ENCODE data around the gene MVD. TPM values are rescaled to one million over a fixed set of nuclear protein-coding genes. Genes with fewer than 3 reads are reported as not detected.

Gene MVD
- total RNA-seq (2022; extraction: Qiagen RNA extraction; ENCODE audit: low read depth): 18.7 to 24.5 TPM (median 21.0 TPM) in 5 replicates

GRCh38 chr16:88662843-88663606 lies at the start of gene MVD:
Gene MVD (minus strand): TSS chr16:88663091. CDS start chr16:88663080, 11 bp downstream.

GRCh38 chr16:88706229-88706964 lies 43.5 kb upstream of the MVD start, which contains the start of the genes CTU2 and RNF166:
Gene CTU2 (plus strand): TSS chr16:88706503. CDS start chr16:88706531, 28 bp downstream.
Gene RNF166 (minus strand): TSS chr16:88706408. CDS start chr16:88706325, 83 bp downstream.

GRCh38 chr16:88686439-88687253 lies 23.8 kb upstream of the MVD start, which contains the start of gene SNAI3:
Gene SNAI3 (minus strand): TSS chr16:88686507. CDS start chr16:88686406, 101 bp downstream.

GRCh38 chr16:88650749-88651275 lies 12.1 kb downstream of the MVD start, which contains the start of gene CYBA:
Gene CYBA (minus strand): TSS chr16:88651053. CDS start chr16:88651013, 40 bp downstream.

GRCh38 chr16:88638323-88639230 lies 24.3 kb downstream of the MVD start, which contains the start of gene IL17C:
Gene IL17C (plus strand): TSS chr16:88638572. CDS start chr16:88638642, 70 bp downstream.

Other genes starting within 250 kb of the MVD start
- 5.0 to 9.3 TPM (median 8.8 TPM) in 5 replicates for gene ZFPM1, start 209.8 kb downstream of the MVD start, total RNA-seq (2022; extraction: Qiagen RNA extraction; ENCODE audit: low read depth)
- 46.1 to 59.8 TPM (median 53.6 TPM) in 5 replicates for gene ZC3H18, start 92.7 kb downstream of the MVD start, total RNA-seq (2022; extraction: Qiagen RNA extraction; ENCODE audit: low read depth)
- gene IL17C, start 24.5 kb downstream of the MVD start, total RNA-seq (2022; extraction: Qiagen RNA extraction; ENCODE audit: low read depth): not detected in 5 replicates
- gene CYBA, start 12.0 kb downstream of the MVD start, total RNA-seq (2022; extraction: Qiagen RNA extraction; ENCODE audit: low read depth): 238 to 286 TPM (median 248 TPM) in 5 replicates
- 0.11 to 0.26 TPM (median 0.15 TPM) in 5 replicates for gene SNAI3, start 23.4 kb upstream of the MVD start, total RNA-seq (2022; extraction: Qiagen RNA extraction; ENCODE audit: low read depth)
- gene RNF166, start 43.3 kb upstream of the MVD start, total RNA-seq (2022; extraction: Qiagen RNA extraction; ENCODE audit: low read depth): 11.0 to 19.8 TPM (median 15.9 TPM) in 5 replicates
- 25.0 to 34.1 TPM (median 30.1 TPM) in 5 replicates for gene CTU2, start 43.4 kb upstream of the MVD start, total RNA-seq (2022; extraction: Qiagen RNA extraction; ENCODE audit: low read depth)
- gene PIEZO1, start 122.1 kb upstream of the MVD start, total RNA-seq (2022; extraction: Qiagen RNA extraction; ENCODE audit: low read depth): 104 to 153 TPM (median 134 TPM) in 5 replicates
- gene CDT1, start 140.7 kb upstream of the MVD start, total RNA-seq (2022; extraction: Qiagen RNA extraction; ENCODE audit: low read depth): 27.6 to 35.3 TPM (median 30.7 TPM) in 5 replicates
- 326 to 419 TPM (median 363 TPM) in 5 replicates for gene APRT, start 148.8 kb upstream of the MVD start, total RNA-seq (2022; extraction: Qiagen RNA extraction; ENCODE audit: low read depth)
- 37.9 to 49.4 TPM (median 44.9 TPM) in 5 replicates for gene GALNS, start 193.9 kb upstream of the MVD start, total RNA-seq (2022; extraction: Qiagen RNA extraction; ENCODE audit: low read depth)
- 95.2 to 120 TPM (median 106 TPM) in 5 replicates for gene TRAPPC2L, start 194.0 kb upstream of the MVD start, total RNA-seq (2022; extraction: Qiagen RNA extraction; ENCODE audit: low read depth)
- not detected in 5 replicates for gene PABPN1L, start 203.6 kb upstream of the MVD start, total RNA-seq (2022; extraction: Qiagen RNA extraction; ENCODE audit: low read depth)

All from A549 treated with DMSO at 1 μM for 4 hours (cell line).